ENCODE data around the gene KCNAB1. TPM values are rescaled to one million over a fixed set of nuclear protein-coding genes. Genes with fewer than 3 reads are reported as not detected.

KCNAB1 gene
- total RNA-seq, 1 donor from 2014 or later, result 0.21 TPM

DNA sequence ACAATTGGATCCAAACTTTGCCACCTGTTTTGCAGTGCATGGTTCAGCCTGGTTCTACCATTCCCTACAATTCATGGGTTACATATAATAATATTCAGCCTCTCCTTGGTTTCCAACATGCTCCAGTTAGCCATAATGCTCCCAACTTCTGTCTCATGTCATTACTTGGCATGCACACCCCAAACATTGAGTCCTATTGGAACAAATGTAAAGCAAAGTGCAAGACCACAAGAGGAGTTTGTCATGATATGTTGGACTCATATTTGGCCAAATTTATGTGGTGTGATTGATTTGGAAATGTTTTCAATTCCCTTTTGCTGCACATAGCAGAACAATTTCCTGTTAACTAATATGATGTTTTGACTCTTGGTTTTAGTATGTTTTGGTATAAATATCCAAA lies 50.2 kb downstream of the KCNAB1 start:
- H3K4me1 Mint-ChIP-seq (ENCODE audit: unreplicated experiment), result no peaks in the 10 kb centered on the region
- no peak for DNase-seq (ENCODE audit: extremely low spot score, unreplicated experiment)
- TF ChIP-seq, protein P1, sequence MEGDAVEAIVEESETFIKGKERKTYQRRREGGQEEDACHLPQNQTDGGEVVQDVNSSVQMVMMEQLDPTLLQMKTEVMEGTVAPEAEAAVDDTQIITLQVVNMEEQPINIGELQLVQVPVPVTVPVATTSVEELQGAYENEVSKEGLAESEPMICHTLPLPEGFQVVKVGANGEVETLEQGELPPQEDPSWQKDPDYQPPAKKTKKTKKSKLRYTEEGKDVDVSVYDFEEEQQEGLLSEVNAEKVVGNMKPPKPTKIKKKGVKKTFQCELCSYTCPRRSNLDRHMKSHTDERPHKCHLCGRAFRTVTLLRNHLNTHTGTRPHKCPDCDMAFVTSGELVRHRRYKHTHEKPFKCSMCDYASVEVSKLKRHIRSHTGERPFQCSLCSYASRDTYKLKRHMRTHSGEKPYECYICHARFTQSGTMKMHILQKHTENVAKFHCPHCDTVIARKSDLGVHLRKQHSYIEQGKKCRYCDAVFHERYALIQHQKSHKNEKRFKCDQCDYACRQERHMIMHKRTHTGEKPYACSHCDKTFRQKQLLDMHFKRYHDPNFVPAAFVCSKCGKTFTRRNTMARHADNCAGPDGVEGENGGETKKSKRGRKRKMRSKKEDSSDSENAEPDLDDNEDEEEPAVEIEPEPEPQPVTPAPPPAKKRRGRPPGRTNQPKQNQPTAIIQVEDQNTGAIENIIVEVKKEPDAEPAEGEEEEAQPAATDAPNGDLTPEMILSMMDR (IDR thresholded peaks at IDR 0.05), result no peak
- no peak overlapping the region for H3K27ac Mint-ChIP-seq (ENCODE audit: unreplicated experiment)
- no peaks in the 10 kb centered on the region for H3K36me3 Mint-ChIP-seq (ENCODE audit: unreplicated experiment)
- no peaks in the 10 kb centered on the region for H3K9me3 Mint-ChIP-seq (ENCODE audit: unreplicated experiment)
- peaks cover 24% of the 10 kb centered on the region for H3K27me3 Mint-ChIP-seq (ENCODE audit: unreplicated experiment)
- H3K4me3 Mint-ChIP-seq (ENCODE audit: unreplicated experiment), result no peak overlapping the region

DNA sequence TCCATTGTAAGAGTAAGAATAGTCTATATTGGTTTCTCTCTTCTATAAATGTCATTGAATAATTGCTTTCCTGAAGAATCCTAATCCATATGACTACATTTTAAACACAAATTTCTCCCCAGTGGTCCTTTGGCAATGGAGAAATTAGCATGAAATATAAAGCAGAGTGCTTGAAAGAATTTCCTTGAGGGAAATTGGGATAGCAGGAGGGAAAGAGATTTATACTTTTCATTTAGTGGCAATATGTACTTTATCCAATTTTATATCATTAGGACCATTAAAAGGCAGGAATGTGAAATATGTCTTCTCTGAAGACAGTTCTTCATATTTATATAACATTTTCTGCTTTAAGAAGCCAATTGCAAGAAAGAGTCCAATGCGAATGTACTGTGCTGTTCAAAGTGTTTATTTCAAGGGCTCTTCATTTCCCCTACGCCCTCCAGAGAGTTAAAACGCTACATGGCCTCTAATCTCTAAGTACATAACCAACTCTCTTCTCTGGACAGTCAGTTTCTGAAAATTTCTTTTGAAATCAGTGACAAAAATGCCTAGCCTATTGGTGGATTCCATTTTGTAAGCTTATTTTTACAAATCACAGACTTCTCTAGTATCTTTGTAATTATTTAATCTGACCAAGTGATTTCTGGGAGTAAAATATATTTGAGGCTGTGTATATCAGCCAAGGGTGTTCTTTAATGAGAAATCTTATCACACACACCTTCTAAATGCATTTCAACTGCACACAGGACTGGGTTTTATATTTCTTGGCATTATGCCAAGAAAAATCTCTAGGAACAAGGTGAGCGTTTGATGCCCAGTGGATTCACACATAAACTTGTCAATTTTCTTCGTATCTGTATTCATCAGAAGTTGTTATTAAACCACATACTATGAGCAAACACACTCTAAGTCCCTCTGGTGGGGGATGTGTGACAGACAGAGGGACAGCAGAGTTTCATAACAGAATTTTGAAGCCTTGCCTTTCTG lies 51.2 kb downstream of the KCNAB1 start:
- Mint-ChIP-seq H3K4me3 (ENCODE audit: unreplicated experiment) (no peak overlapping the region), H3K4me1 (ENCODE audit: unreplicated experiment) (no peaks in the 10 kb centered on the region), H3K9me3 (ENCODE audit: unreplicated experiment) (no peaks in the 10 kb centered on the region), H3K27me3 (ENCODE audit: unreplicated experiment) (peaks cover 19% of the 10 kb centered on the region), H3K36me3 (ENCODE audit: unreplicated experiment) (no peaks in the 10 kb centered on the region), H3K27ac (ENCODE audit: unreplicated experiment) (no peak overlapping the region)
- no peak for DNase-seq (ENCODE audit: extremely low spot score, unreplicated experiment)
- TF ChIP-seq, protein P1 (IDR thresholded peaks at IDR 0.05), result no peak

DNA sequence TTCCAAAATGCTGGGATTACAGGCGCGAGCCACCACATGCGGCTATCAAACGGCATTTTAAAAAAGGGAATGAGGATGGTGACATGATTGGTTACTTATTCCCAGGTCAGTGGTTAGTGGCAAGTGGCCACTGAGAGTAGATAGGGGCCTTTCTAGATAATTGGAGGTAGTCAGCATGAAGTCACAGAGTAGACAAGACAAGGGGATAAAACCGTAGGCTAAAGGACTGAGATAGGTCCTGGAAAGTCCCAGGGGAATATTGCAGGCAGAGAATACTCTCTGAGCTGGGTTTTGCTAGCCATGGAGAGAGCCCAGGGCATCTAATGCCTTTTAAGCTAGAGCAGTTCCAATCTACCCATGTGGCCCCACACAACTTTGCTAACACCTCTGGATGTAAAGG lies 52.2 kb downstream of the KCNAB1 start:
- Mint-ChIP-seq H3K9me3 (ENCODE audit: unreplicated experiment) (no peaks in the 10 kb centered on the region), H3K27ac (ENCODE audit: unreplicated experiment) (no peak overlapping the region), H3K4me3 (ENCODE audit: unreplicated experiment) (no peak overlapping the region), H3K4me1 (ENCODE audit: unreplicated experiment) (no peaks in the 10 kb centered on the region), H3K36me3 (ENCODE audit: unreplicated experiment) (no peaks in the 10 kb centered on the region), H3K27me3 (ENCODE audit: unreplicated experiment) (peaks cover 9% of the 10 kb centered on the region)
- TF ChIP-seq, protein P1 (IDR thresholded peaks at IDR 0.05), result no peak
- no peak for DNase-seq (ENCODE audit: extremely low spot score, unreplicated experiment)

DNA sequence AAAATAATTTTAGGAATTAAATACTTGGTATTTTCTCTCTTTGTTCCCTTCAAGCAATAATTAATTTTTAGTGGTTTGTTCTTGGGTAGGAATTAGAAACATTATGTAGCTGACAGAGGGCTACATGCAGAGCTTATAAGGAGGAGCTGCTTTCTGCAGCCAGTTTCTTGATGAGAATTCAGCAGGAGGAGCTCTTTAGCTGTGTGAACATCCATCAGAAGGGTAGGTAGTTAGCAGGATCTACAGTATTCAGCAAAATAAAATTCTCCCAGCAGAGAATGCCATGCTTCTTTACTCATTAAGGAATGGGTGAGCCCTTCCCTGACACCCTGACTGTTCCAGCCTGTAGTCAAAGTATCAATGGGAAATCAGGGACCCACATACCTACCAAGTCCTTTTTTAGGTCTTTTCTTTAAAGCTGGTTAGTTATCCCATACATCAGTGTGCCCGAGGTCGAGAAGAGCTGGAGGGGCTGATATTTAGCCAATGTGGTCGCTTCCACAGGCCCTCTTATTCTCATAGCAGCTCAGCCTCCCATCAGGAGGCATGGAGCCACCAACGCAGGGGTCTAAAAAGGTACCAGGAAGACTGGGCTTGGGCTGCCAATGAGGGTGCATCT lies 54.0 kb downstream of the KCNAB1 start:
- Mint-ChIP-seq H3K4me1 (ENCODE audit: unreplicated experiment) (no peaks in the 10 kb centered on the region), H3K36me3 (ENCODE audit: unreplicated experiment) (no peaks in the 10 kb centered on the region), H3K27ac (ENCODE audit: unreplicated experiment) (no peak overlapping the region), H3K9me3 (ENCODE audit: unreplicated experiment) (no peaks in the 10 kb centered on the region), H3K27me3 (ENCODE audit: unreplicated experiment) (peaks cover 4% of the 10 kb centered on the region), H3K4me3 (ENCODE audit: unreplicated experiment) (no peak overlapping the region)
- TF ChIP-seq, protein P1 (IDR thresholded peaks at IDR 0.05), result peak; percentile 48
- DNase-seq (ENCODE audit: extremely low spot score, unreplicated experiment), result no peak

DNA sequence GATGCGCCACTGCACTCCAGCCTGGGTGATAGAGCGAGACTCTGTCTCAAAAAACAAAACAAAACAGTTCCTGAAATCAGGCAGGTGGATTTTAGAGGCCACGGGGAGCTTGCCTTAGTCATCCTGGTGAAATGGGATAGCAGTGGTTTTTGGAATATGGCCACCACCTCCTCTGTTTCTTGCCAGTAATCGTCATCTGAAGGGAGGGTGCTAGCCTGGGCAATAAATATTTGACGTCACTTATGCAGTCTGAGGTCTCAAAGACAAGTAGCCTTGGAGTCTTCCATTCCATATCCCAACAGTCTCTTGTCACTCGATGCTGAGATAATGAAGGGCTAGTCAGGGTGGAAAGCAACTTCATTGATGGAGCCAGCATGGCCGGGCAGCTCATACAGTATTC lies 55.2 kb downstream of the KCNAB1 start:
- TF ChIP-seq, protein P1 (IDR thresholded peaks at IDR 0.05), result no peak
- Mint-ChIP-seq H3K27ac (ENCODE audit: unreplicated experiment) (no peak overlapping the region), H3K4me3 (ENCODE audit: unreplicated experiment) (no peak overlapping the region), H3K27me3 (ENCODE audit: unreplicated experiment) (no peaks in the 10 kb centered on the region), H3K4me1 (ENCODE audit: unreplicated experiment) (no peaks in the 10 kb centered on the region), H3K9me3 (ENCODE audit: unreplicated experiment) (no peaks in the 10 kb centered on the region), H3K36me3 (ENCODE audit: unreplicated experiment) (no peaks in the 10 kb centered on the region)
- no peak for DNase-seq (ENCODE audit: extremely low spot score, unreplicated experiment)

Data from osteocyte (in vitro differentiated cells).